Testis (tissue), 2 donors: Measurements from ENCODE around the gene FCHSD1.

Experiments used
- POLR2A ChIP-seq: fragments of 450-650 bp; IDR thresholded peaks from one replicate; pipeline ENCODE4 v1.6.1; 2017; ENCODE audit warnings: antibody characterized with exemption, mild to moderate bottlenecking, moderate library complexity
- TF ChIP-seq, protein P1 (sequence below), 3 experiments: fragments of 450-650 bp in 2 of 3; fragments of 200-600 bp in 1 of 3; sonication (generic) in 1 of 3; IDR thresholded peaks; one replicate each; pipeline ENCODE4 v1.5.1; 2016 to 2019; ENCODE audit warnings: antibody characterized with exemption in 3 of 3, mild to moderate bottlenecking in 2 of 3, moderate library complexity in 1 of 3

DNA sequence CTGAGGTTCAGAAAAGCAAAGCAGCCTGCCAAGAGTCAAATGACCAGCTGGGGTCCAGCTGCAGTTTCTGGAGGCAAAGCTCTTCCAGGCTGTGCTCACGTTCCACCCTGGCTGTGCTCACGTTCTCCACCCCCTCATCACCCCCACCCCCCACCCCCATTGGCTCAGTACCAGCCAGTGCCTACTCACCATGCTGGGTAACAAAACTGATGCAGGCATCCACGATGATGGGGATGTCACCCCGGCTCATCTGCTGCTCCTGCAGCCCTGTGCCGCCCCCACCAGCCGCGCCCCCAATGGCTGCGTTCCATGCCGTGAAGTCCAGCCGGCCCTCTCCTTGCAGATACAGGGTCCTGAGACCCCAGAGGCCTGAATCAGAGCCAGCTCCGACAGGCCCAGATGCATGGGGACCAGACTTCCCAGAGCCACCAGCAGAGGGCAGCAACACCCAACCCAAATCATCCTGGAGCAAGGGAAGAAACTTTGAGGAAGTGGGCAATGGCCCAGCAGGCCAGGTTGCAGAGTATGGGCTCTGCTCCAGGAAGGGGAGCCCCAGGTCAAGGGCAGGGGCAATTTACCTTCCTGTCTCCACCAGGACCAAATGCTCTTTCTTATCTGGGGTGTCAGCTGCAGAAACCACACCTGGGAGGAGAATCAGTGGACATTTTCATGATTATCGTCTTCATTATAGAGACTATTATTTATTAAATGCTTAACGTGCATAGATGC lies 13.7 kb upstream of the FCHSD1 start:
- TF ChIP-seq, protein P1, sequence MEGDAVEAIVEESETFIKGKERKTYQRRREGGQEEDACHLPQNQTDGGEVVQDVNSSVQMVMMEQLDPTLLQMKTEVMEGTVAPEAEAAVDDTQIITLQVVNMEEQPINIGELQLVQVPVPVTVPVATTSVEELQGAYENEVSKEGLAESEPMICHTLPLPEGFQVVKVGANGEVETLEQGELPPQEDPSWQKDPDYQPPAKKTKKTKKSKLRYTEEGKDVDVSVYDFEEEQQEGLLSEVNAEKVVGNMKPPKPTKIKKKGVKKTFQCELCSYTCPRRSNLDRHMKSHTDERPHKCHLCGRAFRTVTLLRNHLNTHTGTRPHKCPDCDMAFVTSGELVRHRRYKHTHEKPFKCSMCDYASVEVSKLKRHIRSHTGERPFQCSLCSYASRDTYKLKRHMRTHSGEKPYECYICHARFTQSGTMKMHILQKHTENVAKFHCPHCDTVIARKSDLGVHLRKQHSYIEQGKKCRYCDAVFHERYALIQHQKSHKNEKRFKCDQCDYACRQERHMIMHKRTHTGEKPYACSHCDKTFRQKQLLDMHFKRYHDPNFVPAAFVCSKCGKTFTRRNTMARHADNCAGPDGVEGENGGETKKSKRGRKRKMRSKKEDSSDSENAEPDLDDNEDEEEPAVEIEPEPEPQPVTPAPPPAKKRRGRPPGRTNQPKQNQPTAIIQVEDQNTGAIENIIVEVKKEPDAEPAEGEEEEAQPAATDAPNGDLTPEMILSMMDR (IDR thresholded peaks at IDR 0.05): peak; percentile 76 to 88 (median 79)
- no peak for TF ChIP-seq POLR2A
